ENCODE results near the gene NOVA2.
"Not testable (repeated sequence)": the region's sequence is repeated elsewhere in the genome, so short reads cannot be mapped to it uniquely, and the experiment has no call there.

The NOVA2 gene

DNA sequence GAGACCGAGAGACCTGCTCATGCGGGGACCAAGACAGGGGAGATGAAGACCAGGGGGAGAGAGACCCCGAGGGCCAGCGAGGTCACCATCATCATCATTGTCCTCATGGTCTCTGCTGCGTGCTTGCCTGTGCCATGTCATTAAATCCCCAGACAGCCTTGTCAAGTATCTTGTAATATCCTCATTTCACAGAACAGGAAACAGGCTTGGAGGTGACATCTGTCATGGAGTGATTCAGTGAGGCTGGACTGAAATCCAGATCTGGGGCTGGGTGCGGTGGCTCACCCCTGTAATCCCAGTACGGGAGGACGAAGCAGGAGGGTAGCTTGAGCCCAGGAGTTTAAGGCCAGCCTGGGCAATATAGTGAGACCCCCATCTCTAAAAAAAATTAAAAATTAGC, 53.2 kb downstream of the NOVA2 start:
- no peak for DNase-seq

- no peak for DNase-seq
Measured at GRCh38 chr19:45919678-45920077, 54.0 kb downstream of the NOVA2 start.

DNA sequence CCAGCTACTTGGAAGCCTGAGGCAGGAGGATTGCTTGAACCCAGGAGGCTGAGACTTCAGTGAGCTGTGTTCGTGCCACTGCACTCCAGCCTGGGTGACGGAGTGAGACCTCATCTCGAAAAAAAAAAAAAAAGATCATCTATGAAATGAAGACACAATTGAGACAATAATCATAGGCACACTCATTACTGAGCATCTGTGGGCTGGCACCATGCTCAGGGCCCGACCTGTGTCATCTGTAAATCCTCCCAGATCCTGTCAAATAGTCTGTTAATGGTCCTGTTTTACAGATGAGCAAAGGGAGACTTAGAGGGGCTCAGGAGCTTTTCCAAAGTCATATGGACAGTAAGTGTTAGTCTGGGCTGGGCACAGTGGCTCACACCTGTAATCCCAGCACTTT, 54.9 kb downstream of the NOVA2 start:
- no peak for DNase-seq

- no peak for DNase-seq
Measured at GRCh38 chr19:45917421-45918091, 56.1 kb downstream of the NOVA2 start.

GRCh38 chr19:45913874-45914830, 59.5 kb downstream of the NOVA2 start, which contains the start of gene NANOS2:
Gene NANOS2, minus strand, starts transcription at chr19:45914778. Its CDS starts 85 bp downstream, at chr19:45914693.
- DNase-seq: no peak

DNA sequence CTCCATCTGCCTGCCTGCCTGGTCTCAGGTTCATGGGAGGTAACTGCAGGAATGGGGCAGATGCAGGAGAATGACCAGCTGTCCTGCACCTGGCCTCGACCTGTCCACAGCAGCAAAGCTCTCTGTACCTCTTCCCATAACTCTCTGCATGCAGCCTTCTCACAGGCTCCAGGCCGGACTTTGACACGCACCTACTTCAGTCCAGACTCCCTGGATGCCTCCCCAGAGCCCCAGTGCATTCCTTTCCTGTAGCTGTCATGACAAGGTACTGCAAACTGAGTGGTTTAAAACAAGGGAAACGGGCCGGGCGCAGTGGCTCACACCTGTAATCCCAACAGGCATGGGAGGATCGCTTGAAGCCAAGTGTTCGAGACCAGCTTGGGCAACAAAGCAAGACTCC, 62.4 kb downstream of the NOVA2 start:
- DNase-seq: no peak

DNA sequence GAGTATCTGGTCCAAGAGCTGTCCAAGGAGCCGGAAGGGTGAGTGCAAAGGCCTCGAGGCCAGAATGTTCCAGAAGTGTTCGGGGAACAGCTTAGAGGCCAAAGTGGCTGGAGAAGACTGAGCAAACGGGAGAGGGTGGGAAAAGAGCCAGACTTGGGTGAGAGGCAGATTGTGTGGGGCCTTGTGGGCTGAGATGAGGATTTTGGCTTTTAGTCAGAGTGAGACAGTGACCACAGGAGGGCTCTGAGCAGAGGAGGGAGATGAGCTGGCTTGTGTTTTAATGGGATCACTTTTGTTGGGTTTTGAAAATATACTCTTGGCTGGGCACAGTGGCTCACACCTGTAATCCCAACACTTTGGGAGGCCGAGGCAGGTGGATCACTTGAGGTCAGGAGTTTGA, 64.7 kb downstream of the NOVA2 start:
- no peak for DNase-seq

DNA sequence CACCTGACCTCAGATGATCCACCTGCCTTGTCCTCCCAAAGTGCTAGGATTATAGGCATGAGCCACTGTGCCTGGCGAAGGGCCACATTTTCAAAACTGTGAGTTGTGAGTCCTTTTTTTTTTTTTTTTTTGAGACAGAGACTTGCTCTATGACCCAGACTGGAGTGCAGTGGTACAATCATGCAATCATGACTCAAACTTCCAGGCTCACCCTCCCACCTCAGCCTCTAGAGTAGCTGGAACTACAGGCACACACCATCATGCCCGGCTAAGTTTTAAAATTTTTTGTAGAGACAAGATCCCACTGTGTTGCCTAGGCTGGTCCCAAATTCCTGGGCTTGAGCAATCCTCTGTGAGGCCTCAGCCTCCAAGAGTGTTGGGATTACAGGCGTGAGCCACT, 67.4 kb downstream of the NOVA2 start:
- no peak for DNase-seq

GRCh38 chr19:45905011-45905410, 68.7 kb downstream of the NOVA2 start:
- DNase-seq: no peak

- DNase-seq: peak; percentile 100
Measured at GRCh38 chr19:45902651-45903625, 70.7 kb downstream of the NOVA2 start.

DNA sequence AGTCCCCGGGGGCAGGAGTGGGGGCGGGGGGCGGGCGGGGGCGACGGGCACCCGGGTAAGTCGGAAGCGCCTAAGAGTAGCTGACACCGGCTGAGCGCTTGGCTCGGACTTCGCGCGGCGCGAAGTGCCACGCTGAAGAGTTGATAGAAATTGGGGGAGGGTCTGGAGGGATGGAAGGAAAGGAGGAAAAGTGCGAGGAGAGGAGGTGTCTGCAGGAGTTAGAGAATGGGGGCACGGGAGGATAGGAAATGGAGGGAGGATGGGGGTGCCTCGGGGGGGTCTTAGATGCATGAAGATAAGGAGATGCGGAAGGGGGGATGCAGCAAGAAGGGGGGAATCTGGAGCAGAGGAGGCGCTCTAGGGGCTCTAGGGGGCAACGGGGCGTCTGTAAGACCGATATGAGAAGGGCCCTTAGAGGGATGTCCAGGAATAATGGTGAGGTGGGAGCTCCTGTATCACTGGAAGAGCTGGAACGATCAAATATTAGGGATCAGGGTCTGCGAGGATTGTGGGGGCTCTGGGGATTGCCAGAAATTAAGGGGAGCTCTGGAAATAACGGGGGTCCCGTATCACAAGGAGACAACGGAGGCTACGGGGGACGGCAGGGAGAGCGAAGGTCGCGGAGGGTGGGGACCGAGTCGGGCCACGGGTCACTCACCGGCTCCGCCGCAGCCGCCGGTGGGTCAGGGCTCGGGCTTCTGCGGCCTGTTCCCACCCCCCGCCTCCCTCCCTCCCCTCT, 71.6 kb downstream of the NOVA2 start, which contains the start of gene MYPOP:
TSS of gene MYPOP (minus strand) at position 702 of the 739 bp plus-strand sequence. CDS start 840 bp downstream, outside the sequence.
- no peak for DNase-seq

DNA sequence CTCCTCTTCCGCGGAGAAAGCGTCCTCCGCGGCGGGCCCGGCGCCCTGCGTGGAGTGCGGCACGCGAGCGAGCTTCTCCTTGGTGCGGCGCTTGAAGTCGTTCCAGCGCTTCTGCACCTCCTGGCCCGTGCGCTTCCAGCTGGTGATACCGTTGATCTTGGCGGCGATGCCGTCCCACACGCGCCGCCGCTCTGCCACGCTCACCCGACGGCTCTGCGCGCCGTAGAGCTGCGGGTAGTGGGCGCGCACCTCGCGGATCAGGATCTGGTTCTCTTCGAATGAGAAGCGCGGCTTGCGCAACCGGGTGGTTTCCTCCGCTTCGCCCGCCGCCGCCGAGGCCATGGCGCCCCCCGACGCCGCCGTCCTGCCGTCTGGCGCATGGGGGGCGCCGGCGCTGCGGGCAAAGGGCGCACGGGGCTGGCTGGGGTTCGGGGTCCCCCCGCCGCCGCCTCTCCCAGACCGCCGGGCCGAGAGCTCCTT, 72.2 kb downstream of the NOVA2 start:
- no peak for DNase-seq

DNA sequence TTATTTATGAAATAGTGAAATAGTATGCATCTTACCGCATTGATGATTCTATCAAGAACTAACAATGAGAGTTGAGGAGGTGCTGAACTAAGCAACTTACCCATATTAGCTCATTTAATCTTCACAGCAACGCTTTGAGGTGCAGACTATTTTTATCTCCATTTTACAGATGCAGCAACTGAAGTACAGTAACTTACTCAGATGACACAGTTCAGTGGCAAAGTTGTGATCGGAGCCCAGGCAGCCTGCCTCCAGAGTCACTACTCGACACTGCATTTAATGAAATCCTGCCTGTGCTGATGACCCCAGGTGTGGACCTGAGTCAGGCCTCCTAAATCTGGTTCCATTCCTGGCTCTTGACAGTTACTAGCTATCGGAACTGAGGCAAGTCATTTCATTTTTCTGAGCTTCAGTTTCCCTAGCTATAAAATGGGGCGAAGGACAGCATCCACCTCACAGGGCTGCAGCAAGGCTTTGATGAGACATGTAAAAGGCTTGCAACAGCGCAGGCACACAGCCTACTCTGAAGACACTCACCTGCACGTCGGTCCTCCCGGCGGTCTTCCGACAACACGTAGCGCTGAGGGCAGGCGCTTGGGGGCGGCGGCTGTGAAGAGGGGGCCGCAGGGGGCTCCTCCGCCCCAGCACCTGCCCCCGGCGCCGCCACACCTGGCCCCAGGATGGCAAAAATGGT, 72.8 kb downstream of the NOVA2 start:
- no peak for DNase-seq

DNA sequence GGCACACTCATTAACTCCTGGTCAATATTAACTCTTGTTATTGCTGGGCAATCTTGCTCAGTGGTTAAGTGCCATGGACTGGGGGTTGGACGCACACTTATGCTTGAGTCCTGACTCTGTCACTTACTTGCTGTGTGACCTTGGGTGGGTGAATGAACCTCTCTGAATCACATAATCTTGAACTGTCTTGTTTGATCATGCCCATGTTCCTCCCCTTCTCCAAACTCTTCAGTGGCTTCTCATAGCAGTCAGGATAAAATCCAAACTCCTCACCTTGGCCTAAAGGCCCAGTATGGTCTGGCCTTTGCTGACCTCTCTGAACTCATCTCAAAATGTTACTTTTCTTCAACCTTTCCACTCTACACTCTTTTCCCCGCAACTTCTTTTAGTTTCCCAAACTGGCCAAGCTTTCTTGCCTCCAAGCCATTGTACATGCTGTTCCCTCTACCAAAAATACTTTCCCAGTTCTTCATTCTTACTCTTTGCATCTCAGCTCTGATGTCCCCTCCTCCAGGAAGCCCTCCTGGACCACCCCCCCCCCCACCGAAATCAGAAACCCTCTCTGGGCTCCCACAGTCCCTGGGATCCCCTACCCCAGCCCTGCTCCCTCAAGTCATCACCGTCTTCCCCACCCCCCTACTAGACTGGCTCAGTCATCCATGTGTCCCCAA, 73.6 kb downstream of the NOVA2 start:
- DNase-seq: no peak

DNA sequence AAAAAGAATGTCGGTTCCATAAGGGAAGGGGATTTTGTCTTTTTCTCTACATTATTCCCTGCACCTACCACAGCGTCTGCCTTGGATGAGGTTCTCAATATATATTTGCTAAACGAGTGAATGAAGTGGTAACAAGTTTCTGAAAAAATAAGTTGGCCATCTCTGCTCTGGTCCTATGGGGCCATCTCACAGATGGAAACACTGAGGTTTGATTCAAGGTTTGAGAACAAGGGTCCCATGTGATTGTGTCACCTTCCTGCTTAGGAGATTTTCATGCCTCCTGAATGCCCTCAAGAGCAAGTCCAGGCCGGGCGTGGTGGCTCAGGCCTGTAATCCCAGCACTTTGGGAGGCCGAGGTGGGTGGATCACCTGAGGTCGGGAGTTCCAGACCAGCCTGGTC, 74.4 kb downstream of the NOVA2 start:
- no peak for DNase-seq

GRCh38 chr19:45897261-45897812, 76.3 kb downstream of the NOVA2 start:
- DNase-seq: no peak

DNA sequence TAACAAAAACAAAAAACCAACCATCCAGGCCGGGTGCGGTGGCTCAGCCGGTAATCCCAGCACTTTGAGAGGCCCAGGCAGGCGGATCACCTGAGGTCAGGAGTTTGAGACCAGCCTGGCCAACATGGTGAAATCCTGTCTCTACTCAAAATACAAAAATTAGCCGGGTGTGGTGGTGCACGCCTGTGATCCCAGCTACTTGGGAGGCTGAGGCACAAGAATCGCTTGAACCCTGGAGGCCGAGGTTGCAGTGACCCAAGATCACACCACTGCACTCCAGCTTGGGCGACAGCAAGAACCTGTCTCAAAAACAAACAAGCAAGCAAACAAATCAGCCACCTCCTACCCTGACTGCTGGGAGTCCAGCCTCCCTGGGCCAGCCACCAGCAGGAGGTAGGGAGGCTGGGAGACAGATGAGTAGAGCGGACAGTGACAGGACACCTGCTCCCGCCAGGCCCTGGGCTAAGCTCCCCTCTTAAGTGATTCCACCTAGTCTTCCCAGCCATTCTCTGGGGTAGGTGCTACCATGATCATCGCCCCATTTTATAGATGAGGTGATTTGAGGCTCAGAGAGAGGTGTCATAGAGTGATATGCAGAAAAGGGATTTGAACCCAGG, 77.6 kb downstream of the NOVA2 start:
- DNase-seq: not testable (repeated sequence)

DNA sequence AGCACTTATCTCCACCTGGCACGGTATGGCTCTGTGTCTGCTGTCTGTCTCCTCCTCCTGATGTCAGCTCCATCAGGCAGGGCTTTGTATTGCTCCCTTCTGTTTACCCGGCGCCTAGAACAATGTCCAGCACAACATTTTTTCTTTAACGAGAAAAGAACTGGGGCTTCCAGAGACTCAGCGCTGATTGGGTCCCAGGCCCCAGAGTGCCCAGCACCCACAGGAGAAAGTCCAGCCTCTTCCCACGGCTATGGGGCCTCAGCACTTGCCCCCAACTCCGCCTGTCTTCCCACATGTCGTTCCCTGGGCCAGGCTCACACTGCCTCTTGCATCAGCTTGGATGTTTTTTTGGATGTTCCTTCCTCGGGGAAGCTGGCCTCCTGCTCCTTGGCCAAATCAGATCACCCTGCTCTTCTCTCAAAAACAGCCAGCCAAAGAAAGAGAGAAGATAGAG, 78.1 kb downstream of the NOVA2 start:
- DNase-seq: no peak

GRCh38 chr19:45890877-45891276, 82.8 kb downstream of the NOVA2 start:
- DNase-seq: no peak

All from femur (tissue), 1 donor.